Measurements from ENCODE around the gene ARL9. TPM values are rescaled to one million over a fixed set of nuclear protein-coding genes. Genes with fewer than 3 reads are reported as not detected.
A peak's percentile ranks its signal among the peaks of the same experiment; 100 is the strongest.

Gene ARL9, protein sequence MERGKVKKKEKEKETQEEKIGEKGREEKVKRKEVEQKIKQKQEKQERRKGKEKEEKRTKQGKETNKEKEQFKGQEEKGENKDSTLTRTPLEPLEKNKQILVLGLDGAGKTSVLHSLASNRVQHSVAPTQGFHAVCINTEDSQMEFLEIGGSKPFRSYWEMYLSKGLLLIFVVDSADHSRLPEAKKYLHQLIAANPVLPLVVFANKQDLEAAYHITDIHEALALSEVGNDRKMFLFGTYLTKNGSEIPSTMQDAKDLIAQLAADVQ
- 1.3 TPM for polyA plus RNA-seq (2013)

DNA sequence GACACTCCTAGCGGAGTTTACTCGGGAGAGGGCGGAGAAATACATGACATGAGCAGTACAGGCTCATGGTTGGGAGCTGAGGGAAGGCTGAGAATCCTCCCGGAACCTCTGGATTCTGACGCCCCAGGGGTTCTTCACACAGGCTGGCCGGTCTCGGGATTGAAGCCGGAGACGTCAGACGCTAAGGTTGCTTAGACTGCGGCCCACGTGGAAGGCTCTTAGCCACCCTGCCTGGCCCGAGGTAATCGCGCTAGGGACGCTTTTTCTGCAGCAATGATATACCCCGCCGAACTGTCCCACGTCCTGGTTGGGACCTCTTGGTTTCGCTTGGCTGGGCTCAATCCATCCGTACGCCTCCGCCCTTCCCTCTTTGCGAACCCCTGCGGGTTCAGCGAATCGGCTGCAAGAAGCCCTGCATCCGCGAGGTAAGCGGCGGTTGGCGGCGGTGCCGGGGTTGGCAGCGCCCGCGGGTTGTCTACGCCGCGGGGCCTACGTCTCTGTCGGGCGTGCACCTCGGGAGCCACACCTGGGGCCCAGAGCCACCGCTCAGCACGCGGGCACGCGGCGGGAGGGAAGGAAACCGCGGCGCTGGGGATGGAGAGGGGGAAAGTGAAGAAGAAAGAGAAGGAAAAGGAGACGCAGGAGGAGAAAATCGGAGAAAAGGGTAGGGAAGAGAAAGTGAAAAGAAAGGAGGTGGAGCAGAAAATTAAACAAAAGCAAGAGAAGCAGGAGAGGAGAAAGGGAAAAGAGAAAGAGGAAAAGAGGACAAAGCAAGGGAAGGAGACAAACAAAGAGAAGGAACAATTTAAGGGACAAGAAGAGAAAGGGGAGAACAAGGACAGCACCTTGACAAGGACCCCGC, at the start of gene ARL9:
ARL9 (plus strand) TSS at position 523 of the 862 bp plus-strand sequence; CDS start at position 595, 72 bp downstream.
- WGBS (ENCODE audit: insufficient coverage), result 8% methylated on average over 41 of the region's 56 CpGs
- peak; percentile 66 to 85 (median 82) for DNase-seq

DNA sequence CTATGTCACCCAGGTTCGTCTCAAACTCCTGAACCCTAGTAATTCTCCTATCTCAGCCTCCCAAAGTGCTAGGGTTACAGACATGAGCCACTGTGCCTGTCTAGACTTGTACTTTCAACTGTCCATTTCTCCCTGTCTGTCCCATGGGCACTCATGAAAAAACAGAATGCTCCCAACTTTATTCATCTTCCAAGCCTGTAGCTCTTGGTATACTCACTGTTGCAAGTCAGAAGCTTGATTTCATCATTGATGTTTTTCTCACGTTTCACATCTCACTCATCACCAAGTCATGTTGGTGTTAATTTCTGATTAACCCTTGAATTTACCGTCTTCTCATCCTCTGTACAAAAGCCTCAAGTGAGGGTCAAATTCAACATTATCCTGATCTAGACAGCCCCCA, 45.5 kb upstream of the ARL9 start:
- POLR2A ChIA-PET, result no interaction called here
- 88% methylated on average over 3 of the region's 3 CpGs for WGBS (ENCODE audit: insufficient coverage)
- H3K36me3 ChIP-seq (ENCODE audit: control insufficient read depth in 4 of 4, insufficient read depth in 4 of 4, low read length in 3 of 4), result peaks cover 21 to 75% (median 57%) of the 10 kb centered on the region in 4 experiments

More for the DNA sequence above, at the start of gene ARL9:
- CTCF ChIA-PET, result interaction anchor here (1.2 kb wide), 1 partner anchor 331 kb away, joined by 4 read pairs; no protein-coding TSS in a partner anchor
- H3K4me1 ChIP-seq (ENCODE audit: control extremely low read depth in 1 of 4, control insufficient read depth in 4 of 4, insufficient read depth in 4 of 4, low read length in 3 of 4), result peaks cover 0 to 16% (median 7%) of the 10 kb centered on the region in 4 experiments
- POLR2A ChIA-PET, result no interaction called here
- H3K9me3 ChIP-seq (ENCODE audit: control extremely low read depth in 1 of 5, control insufficient read depth in 4 of 5, insufficient read depth in 2 of 5, low read depth in 1 of 5, low read length in 4 of 5), result no peaks in the 10 kb centered on the region
- H3K27ac ChIP-seq (ENCODE audit: insufficient read depth in 1 of 2, low read depth in 1 of 2, low read length in 2 of 2, poor library complexity in 1 of 2, severe bottlenecking in 2 of 2), result no peak within 1 kb of the TSS
- no peaks in the 10 kb centered on the region for H3K27me3 ChIP-seq (replicated peaks in 2 of 5; ENCODE audit: control insufficient read depth in 4 of 5, insufficient read depth in 5 of 5, low read length in 4 of 5)
- peaks cover 6 to 18% (median 10%) of the 10 kb centered on the region in 4 experiments for H3K36me3 ChIP-seq (ENCODE audit: control insufficient read depth in 4 of 4, insufficient read depth in 4 of 4, low read length in 3 of 4)
- peak within 1 kb of the TSS; percentile 8 to 86 (median 68) for H3K4me3 ChIP-seq (ENCODE audit: control insufficient read depth in 1 of 7, extremely low read depth in 1 of 7, insufficient read depth in 4 of 7, low read depth in 2 of 7, low read length in 6 of 7)

DNA sequence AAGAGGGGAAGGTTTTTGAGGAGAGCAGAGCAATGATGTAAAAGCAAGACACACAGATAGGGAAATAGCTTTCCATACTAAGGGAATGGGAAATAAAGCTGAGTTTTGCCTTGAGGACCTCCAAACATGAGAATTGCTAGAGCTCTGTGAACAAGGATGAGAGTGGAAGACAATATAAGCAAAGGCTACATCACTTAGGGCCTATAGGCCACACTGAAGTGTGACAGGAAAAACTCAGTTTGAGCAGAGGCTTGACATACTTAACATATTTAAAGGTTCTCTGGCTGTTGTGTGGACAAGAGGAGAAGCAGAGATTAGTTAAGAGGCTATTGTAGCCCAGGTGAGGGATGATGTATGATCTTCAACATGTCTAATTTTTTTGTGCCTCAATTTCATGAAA, 43.4 kb upstream of the ARL9 start:
- Histone ChIP-seq H3K27ac (ENCODE audit: insufficient read depth in 1 of 2, low read depth in 1 of 2, low read length in 2 of 2, poor library complexity in 1 of 2, severe bottlenecking in 2 of 2) (no peak overlapping the region), H3K36me3 (ENCODE audit: control insufficient read depth in 4 of 4, insufficient read depth in 4 of 4, low read length in 3 of 4) (peaks cover 13 to 56% (median 41%) of the 10 kb centered on the region in 4 experiments), H3K27me3 (replicated peaks in 2 of 5; ENCODE audit: control insufficient read depth in 4 of 5, insufficient read depth in 5 of 5, low read length in 4 of 5) (no peaks in the 10 kb centered on the region), H3K4me3 (ENCODE audit: control insufficient read depth in 1 of 7, extremely low read depth in 1 of 7, insufficient read depth in 4 of 7, low read depth in 2 of 7, low read length in 6 of 7) (no peak overlapping the region), H3K4me1 (ENCODE audit: control extremely low read depth in 1 of 4, control insufficient read depth in 4 of 4, insufficient read depth in 4 of 4, low read length in 3 of 4) (peaks cover 1 to 21% (median 16%) of the 10 kb centered on the region in 4 experiments), H3K9me3 (ENCODE audit: control extremely low read depth in 1 of 5, control insufficient read depth in 4 of 5, insufficient read depth in 2 of 5, low read depth in 1 of 5, low read length in 4 of 5) (no peaks in the 10 kb centered on the region)
- ChIA-PET POLR2A (interaction anchor here (1.0 kb wide), 1 partner anchor 16 kb away, joined by 3 read pairs; no protein-coding TSS in a partner anchor), CTCF (interaction anchor here (1.0 kb wide), 1 partner anchor 27 kb away, joined by 4 read pairs; the partner anchor contains the start of gene PPAT)
- DNase-seq, result no peak

More for the DNA sequence above, 45.5 kb upstream of the ARL9 start:
- Histone ChIP-seq H3K9me3 (ENCODE audit: control extremely low read depth in 1 of 5, control insufficient read depth in 4 of 5, insufficient read depth in 2 of 5, low read depth in 1 of 5, low read length in 4 of 5) (no peaks in the 10 kb centered on the region), H3K27ac (ENCODE audit: insufficient read depth in 1 of 2, low read depth in 1 of 2, low read length in 2 of 2, poor library complexity in 1 of 2, severe bottlenecking in 2 of 2) (no peak overlapping the region), H3K4me1 (ENCODE audit: control extremely low read depth in 1 of 4, control insufficient read depth in 4 of 4, insufficient read depth in 4 of 4, low read length in 3 of 4) (peaks cover 0 to 4% (median 0%) of the 10 kb centered on the region in 4 experiments), H3K4me3 (ENCODE audit: control insufficient read depth in 1 of 7, extremely low read depth in 1 of 7, insufficient read depth in 4 of 7, low read depth in 2 of 7, low read length in 6 of 7) (no peak overlapping the region), H3K27me3 (replicated peaks in 2 of 5; ENCODE audit: control insufficient read depth in 4 of 5, insufficient read depth in 5 of 5, low read length in 4 of 5) (no peaks in the 10 kb centered on the region)
- no peak for DNase-seq
- CTCF ChIA-PET, result interaction anchor here (0.6 to 1.5 kb wide), 4 partner anchors 12 to 42 kb away, joined by 3 read pairs; no protein-coding TSS in a partner anchor

DNA sequence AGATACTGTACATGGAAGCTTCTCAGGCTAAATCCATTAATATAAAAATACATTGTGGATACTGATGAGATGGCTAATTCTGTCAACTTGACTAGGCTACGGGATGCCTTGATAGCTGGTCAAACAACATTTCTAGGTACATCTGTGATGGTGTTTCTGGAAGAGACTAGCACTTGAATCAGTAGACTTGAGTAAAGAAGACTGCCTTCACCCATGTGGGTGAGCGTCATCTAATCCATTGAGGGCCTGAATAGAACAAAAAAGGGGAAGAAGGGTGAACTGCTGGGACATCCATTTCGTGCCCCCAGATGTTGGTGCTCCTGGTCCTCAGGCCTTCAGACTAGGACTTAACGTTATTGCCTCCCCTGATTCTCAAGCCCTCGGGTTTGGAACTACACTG, 41.9 kb upstream of the ARL9 start:
- H3K4me1 ChIP-seq (ENCODE audit: control extremely low read depth in 1 of 4, control insufficient read depth in 4 of 4, insufficient read depth in 4 of 4, low read length in 3 of 4), result peaks cover 8 to 27% (median 23%) of the 10 kb centered on the region in 4 experiments
- ChIA-PET CTCF (interaction anchor here (0.7 to 1.2 kb wide), 3 partner anchors 16 to 73 kb away, joined by 3 to 4 read pairs (median 3); no protein-coding TSS in a partner anchor), POLR2A (no interaction called here)
- no peak overlapping the region for H3K27ac ChIP-seq (ENCODE audit: insufficient read depth in 1 of 2, low read depth in 1 of 2, low read length in 2 of 2, poor library complexity in 1 of 2, severe bottlenecking in 2 of 2)
- no peaks in the 10 kb centered on the region for H3K9me3 ChIP-seq (ENCODE audit: control extremely low read depth in 1 of 5, control insufficient read depth in 4 of 5, insufficient read depth in 2 of 5, low read depth in 1 of 5, low read length in 4 of 5)
- no peak for DNase-seq
- no peaks in the 10 kb centered on the region for H3K27me3 ChIP-seq (replicated peaks in 2 of 5; ENCODE audit: control insufficient read depth in 4 of 5, insufficient read depth in 5 of 5, low read length in 4 of 5)
- no peak overlapping the region for H3K4me3 ChIP-seq (ENCODE audit: control insufficient read depth in 1 of 7, extremely low read depth in 1 of 7, insufficient read depth in 4 of 7, low read depth in 2 of 7, low read length in 6 of 7)
- peaks cover 11 to 41% (median 29%) of the 10 kb centered on the region in 4 experiments for H3K36me3 ChIP-seq (ENCODE audit: control insufficient read depth in 4 of 4, insufficient read depth in 4 of 4, low read length in 3 of 4)
- WGBS (ENCODE audit: insufficient coverage), result 93% methylated on average over 5 of the region's 5 CpGs

DNA sequence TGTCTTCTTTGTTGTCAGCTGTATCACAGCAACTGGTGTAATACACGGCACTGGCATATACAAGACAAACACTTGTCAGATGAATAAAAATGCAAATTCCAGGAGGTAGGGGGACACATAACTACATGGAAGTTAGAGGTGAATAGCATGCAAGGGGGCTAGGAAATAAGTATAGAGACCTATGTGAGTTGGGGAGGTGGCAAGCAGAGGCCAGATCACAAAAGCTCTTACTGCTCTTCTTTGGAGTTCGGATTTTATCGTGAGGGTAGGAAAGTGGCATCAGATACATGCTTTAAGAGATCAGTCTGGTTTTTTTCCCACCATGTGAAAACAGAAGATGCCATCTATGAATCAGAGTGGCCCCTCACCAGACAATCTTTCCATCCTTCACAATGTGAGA, 41.0 kb upstream of the ARL9 start:
- Histone ChIP-seq H3K4me1 (ENCODE audit: control extremely low read depth in 1 of 4, control insufficient read depth in 4 of 4, insufficient read depth in 4 of 4, low read length in 3 of 4) (peaks cover 16 to 36% (median 30%) of the 10 kb centered on the region in 4 experiments), H3K9me3 (ENCODE audit: control extremely low read depth in 1 of 5, control insufficient read depth in 4 of 5, insufficient read depth in 2 of 5, low read depth in 1 of 5, low read length in 4 of 5) (no peaks in the 10 kb centered on the region), H3K27ac (ENCODE audit: insufficient read depth in 1 of 2, low read depth in 1 of 2, low read length in 2 of 2, poor library complexity in 1 of 2, severe bottlenecking in 2 of 2) (no peak overlapping the region), H3K36me3 (ENCODE audit: control insufficient read depth in 4 of 4, insufficient read depth in 4 of 4, low read length in 3 of 4) (peaks cover 11 to 33% (median 23%) of the 10 kb centered on the region in 4 experiments), H3K4me3 (ENCODE audit: control insufficient read depth in 1 of 7, extremely low read depth in 1 of 7, insufficient read depth in 4 of 7, low read depth in 2 of 7, low read length in 6 of 7) (no peak overlapping the region), H3K27me3 (replicated peaks in 2 of 5; ENCODE audit: control insufficient read depth in 4 of 5, insufficient read depth in 5 of 5, low read length in 4 of 5) (no peaks in the 10 kb centered on the region)
- 100% methylated on average over 3 of the region's 3 CpGs for WGBS (ENCODE audit: insufficient coverage)
- ChIA-PET POLR2A (no interaction called here), CTCF (no interaction called here)
- DNase-seq, result no peak

DNA sequence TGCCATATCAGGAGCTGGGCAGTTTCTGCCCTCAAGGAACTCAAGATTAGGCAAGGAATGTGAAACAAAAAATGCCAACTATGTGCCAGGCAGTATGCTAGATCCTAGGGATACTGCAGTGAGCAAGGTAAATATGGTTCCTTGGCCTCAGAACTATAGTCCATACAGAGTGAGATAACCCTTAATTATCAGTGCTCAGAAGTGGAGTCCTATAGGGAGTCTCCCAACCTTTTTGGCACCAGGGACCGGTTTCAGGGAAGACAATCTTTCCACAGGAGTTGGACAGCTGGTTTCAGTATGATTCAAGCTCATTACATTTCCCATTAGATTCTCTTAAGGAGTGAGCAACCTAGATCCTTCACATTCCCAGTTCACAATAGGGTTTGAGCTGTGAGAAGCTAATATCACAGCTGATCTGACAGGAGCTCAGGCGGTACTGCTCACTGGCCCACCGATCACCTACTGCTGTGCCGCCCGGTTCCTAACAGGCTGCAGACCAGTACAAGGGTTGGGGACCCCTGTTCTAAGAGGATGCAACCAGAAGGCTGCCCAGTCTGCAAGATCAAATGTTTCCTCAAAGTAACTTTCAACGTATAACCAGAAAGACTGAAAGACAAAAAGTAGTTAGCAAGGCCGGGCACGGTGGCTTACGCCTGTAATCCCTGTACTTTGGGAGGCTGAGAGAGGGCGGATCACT, 39.8 kb upstream of the ARL9 start:
- DNase-seq, result no peak
- WGBS (ENCODE audit: insufficient coverage), result 88% methylated on average over 9 of the region's 10 CpGs
- Histone ChIP-seq H3K36me3 (ENCODE audit: control insufficient read depth in 4 of 4, insufficient read depth in 4 of 4, low read length in 3 of 4) (peaks cover 5 to 27% (median 16%) of the 10 kb centered on the region in 4 experiments), H3K4me3 (ENCODE audit: control insufficient read depth in 1 of 7, extremely low read depth in 1 of 7, insufficient read depth in 4 of 7, low read depth in 2 of 7, low read length in 6 of 7) (peak overlapping the region in 5 of 7 experiments; percentile 83 to 99 (median 96)), H3K27me3 (replicated peaks in 2 of 5; ENCODE audit: control insufficient read depth in 4 of 5, insufficient read depth in 5 of 5, low read length in 4 of 5) (no peaks in the 10 kb centered on the region), H3K9me3 (ENCODE audit: control extremely low read depth in 1 of 5, control insufficient read depth in 4 of 5, insufficient read depth in 2 of 5, low read depth in 1 of 5, low read length in 4 of 5) (no peaks in the 10 kb centered on the region), H3K27ac (ENCODE audit: insufficient read depth in 1 of 2, low read depth in 1 of 2, low read length in 2 of 2, poor library complexity in 1 of 2, severe bottlenecking in 2 of 2) (peak overlapping the region in 1 of 2 experiments; percentile 7), H3K4me1 (ENCODE audit: control extremely low read depth in 1 of 4, control insufficient read depth in 4 of 4, insufficient read depth in 4 of 4, low read length in 3 of 4) (peaks cover 17 to 43% (median 36%) of the 10 kb centered on the region in 4 experiments)
- ChIA-PET CTCF (interaction anchor here (0.6 to 1.4 kb wide), 4 partner anchors 12 to 264 kb away, joined by 3 to 4 read pairs (median 3); no protein-coding TSS in a partner anchor), POLR2A (no interaction called here)
